Measurements from ENCODE around the gene KCNE1.

The KCNE1 gene

DNA sequence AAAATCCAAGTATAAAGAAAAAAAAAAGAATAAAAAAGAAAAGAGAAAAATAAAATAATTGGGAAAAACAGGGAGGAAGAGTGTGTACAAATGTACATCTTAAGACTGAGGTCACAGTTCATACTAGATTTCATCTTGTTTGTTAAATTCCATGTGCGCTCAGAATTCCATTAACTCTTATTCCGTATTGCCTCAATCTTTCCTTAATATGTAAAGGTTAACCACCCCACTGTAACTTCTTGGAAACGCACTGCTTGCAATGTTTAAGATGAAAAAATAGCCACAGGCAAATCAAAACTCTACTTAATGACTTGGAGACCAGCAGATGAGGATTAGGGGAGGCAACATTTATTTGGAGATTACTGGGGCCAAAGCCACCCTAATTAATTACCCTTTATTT lies 23.9 kb upstream of the KCNE1 start:
- DNase-seq = no peak

DNA sequence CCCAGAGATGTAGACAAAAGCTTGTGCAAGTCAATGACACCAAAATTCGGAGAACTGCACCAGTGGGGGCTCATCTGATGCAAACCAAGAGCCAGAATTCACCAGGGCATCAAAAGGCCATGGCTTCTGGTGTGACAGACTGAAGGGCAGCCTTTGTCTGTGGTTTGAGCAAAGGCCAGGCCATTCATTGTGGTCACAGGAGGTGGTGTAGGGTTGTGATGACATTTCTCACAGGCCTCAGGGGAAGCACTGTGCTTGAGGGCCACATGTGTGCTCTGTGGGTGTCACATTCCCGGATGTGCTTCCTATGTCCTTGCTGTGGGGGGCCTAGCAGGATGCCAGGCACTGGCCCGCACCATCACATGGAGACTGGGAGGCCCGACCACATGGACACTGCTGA lies 22.5 kb upstream of the KCNE1 start:
- DNase-seq = no peak

DNA sequence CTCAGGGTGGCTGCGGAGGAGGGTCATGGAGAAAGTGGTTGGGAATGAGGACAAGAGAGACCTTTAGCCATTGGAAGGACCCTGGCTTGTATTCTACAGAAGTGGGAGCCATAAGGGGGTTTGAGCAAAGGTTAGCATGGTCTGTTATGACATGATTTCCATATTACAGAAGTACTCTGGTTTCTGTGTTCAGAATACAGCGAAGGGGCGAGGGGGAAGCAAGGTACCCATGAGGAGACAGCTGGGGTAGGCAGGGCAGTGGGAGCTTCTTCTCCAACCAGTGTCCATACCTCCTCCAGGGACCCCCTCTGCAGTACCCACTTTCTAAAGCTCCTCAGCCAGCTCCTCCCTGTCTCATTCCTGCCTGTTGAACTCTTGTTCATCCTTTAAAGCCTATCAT lies 21.9 kb upstream of the KCNE1 start:
- no peak for DNase-seq

DNA sequence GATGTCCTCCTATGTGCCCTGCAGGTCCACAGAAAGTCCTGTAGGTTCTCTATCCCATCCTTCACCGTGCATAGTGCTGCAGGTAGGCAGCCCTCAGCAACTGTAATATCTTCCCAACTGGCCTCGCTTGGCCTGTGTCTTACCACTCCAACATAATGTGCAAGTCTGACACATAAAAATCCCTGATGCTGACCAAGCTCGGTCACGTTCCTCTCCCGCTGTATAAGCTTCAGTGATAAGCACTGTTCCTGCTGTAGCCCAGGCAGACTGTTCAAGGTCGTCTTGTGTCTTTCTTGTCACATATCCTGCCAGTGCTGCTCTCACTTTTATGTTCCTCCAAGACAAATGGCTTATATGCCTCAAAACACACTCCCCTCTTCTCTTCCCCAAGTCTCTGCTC lies 19.4 kb upstream of the KCNE1 start:
- DNase-seq = no peak

GRCh38 chr21:34530261-34530660 lies 18.3 kb upstream of the KCNE1 start:
- no peak for DNase-seq

DNA sequence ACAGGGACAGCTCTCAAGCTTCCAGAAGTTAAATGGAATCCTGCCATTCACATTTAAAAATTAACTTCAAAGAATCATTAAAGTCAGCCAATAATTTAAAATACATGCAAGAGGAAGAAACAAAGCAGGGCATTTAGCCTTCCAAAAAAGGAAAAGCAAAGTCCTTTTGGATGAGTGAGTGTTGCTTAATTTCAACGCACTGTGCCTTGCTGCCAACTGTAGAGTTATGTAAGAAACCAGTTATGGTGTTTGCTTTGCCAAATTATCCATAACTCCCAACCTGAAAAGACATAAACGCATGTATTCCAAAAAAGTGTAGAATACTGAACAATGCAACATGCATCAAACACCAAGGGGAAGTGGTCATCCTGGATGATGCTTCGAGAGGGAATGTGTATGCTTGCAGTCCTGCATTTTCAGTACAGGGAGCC lies 16.1 kb upstream of the KCNE1 start:
- no peak for DNase-seq

GRCh38 chr21:34526618-34527290 lies 14.7 kb upstream of the KCNE1 start:
- peak; percentile 22 for DNase-seq

DNA sequence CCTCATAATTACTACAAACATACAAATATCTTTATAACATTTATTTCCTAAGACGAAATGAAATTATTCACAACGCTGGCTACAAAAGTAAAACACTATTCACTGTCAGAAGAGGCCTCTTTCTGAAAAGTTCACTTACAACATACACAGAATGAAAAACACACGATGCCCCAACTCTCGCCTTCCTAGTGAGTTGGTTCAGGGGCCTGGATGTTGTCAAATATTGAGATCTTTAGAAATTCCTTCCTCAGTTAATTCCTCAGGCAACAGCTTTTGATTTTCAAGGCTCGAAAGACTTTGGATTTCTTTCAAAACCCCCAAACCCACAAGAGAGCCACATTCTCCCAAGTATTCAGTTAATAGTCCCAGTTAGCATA lies 14.2 kb upstream of the KCNE1 start:
- DNase-seq = no peak

- DNase-seq = no peak
Observed at GRCh38 chr21:34524646-34525601, 12.9 kb upstream of the KCNE1 start.

DNA sequence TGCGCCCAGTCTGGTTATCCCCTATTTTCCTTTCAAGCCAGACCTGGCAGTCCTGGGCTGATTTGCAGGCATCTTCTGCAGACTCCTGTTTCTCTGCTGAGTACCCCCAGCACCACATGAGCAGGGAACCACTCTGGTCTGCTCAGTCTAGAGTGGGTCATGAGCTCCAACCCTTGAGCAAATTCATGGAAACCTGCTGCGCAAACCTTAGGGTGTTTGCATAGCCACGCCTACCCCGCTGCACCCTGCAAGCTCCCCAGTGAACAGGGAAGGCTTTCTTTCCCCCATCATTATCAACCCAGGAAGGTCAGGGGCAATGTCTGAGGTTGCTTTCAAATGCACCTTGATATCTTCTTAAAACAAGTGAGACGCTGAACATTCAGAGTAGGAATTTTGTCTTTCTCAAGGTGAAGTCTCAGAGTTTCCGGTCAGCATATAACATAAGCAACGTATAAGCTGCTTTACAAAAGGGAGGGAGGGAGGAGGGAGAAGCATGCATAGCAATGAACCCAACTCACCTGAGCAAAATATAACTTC lies 11.1 kb upstream of the KCNE1 start:
- DNase-seq = no peak

GRCh38 chr21:34522284-34522683 lies 10.3 kb upstream of the KCNE1 start:
- DNase-seq = no peak

- no peak for DNase-seq
Observed at GRCh38 chr21:34521561-34521960, 9.6 kb upstream of the KCNE1 start.

DNA sequence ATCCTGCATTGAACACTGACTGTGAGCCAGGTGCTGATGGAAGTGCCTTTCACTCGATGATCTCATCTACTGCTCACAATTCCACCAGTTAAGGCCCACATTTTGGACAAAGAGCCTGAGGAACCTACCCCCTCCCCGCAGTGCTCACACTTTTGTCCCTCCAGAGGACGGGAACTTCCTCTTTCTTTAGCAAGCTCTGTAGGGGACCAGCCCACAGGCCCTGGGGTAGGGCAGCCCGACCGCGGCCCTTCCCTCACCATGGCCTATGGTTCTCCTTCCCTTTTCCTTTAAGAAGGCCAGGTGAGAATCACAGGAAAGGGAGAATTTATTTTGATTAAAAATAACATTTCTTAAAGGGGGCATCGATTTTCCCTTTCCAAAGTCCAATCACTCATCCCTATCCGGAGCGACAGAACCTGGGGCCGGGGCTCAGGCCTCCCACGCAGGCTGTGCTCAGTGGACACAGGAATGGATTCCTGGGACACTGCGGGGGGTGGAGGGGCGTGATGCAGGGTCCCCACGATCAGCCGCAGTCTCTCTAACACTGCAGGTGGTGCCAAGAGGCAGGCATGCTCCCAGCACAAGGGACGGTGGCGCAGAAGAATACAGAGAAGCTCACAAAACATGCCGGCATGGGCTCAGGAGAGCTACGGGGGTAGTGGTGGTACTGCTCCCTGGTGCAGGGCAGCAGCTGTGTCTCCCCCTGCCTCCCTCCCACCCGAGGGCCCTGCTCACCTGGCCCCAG lies 8.9 kb upstream of the KCNE1 start:
- DNase-seq = no peak

DNA sequence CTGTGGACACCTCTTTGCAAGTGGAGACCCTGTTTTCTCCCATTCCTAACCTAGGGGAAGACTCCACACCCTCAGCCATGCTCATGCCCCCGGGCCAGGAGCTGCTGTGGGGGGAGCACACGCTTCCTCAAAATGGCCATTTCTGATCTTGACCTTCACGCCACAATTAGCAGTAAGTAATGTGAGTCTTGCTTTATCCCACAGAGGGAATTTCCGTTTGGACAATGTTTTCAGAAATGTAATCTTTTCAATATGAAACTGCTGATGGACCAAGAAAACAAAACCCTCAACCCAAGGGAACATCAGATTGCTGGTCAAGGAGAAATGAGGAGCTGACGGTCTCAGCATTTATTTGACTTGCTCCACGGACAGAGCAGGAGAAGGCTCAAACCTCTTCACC lies 8.3 kb upstream of the KCNE1 start:
- DNase-seq = no peak

- no peak for DNase-seq
Observed at GRCh38 chr21:34519694-34520093, 7.7 kb upstream of the KCNE1 start.

GRCh38 chr21:34519016-34519415 lies 7.0 kb upstream of the KCNE1 start:
- DNase-seq = no peak

- no peak for DNase-seq
Observed at GRCh38 chr21:34518301-34518700, 6.3 kb upstream of the KCNE1 start.

GRCh38 chr21:34517491-34518245 lies 5.7 kb upstream of the KCNE1 start:
- DNase-seq = no peak

DNA sequence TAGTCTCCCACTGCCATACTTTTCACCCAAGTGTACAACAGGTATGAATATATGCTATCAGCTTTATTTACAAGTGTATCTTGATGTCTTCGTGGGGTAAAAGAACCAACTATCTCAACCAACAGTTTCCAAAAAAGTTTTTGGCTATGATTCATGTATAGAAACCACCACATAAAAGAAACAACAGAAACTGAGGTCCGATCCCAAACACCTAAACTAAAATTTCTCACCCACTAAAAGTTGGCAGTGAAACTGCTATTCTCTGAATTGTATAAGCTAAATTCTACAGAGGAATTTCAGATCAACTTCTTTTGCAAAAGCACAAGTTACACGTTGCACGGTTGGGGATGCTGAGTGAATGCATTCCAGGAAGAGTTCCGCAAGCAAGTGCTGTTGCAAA lies 5.0 kb upstream of the KCNE1 start:
- DNase-seq = no peak

GRCh38 chr21:34514576-34515115 lies 2.6 kb upstream of the KCNE1 start:
- DNase-seq = no peak

- DNase-seq = no peak
Observed at GRCh38 chr21:34513129-34513675, 1.2 kb upstream of the KCNE1 start.

DNA sequence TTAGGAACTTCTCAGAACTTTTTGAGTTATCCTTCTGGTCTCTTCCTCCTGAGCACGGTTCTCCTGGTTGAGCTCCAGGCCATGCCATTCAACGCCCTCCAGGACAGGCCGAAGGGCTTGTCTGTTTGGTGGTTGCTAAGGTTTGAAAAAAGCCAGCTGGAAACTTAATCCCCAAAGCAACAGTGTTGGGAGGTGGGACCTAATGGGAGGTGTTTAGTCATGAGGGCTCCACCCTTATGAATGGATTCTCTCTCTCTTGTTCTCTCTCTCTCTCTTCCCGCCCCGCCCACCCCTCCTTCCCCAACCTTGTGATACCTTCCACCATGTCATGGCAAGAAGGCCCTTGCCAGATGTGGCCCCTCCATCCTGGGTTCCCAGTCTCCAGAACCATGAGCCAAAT lies 829 bp downstream of the KCNE1 start:
- no peak for DNase-seq

All from activated T-cell treated with anti-CD3 and anti-CD28 coated beads, Interleukin-2, amount 50 U/mL, for 1 hour (primary cell).